Measurements from ENCODE around the gene HS2ST1. TPM values are rescaled to one million over a fixed set of nuclear protein-coding genes. Genes with fewer than 3 reads are reported as not detected.

HS2ST1 gene
- total RNA-seq, 1 donor from 2014 or later, result 12.6 TPM

GRCh38 chr1:87127581-87127980, 213.1 kb downstream of the HS2ST1 start:
- H3K27ac ChIP-seq (replicated peaks), result no peak overlapping the region
- H3K27me3 ChIP-seq (ENCODE audit: low read depth), result peaks cover 5% of the 10 kb centered on the region
- no peak overlapping the region for H3K4me3 ChIP-seq

DNA sequence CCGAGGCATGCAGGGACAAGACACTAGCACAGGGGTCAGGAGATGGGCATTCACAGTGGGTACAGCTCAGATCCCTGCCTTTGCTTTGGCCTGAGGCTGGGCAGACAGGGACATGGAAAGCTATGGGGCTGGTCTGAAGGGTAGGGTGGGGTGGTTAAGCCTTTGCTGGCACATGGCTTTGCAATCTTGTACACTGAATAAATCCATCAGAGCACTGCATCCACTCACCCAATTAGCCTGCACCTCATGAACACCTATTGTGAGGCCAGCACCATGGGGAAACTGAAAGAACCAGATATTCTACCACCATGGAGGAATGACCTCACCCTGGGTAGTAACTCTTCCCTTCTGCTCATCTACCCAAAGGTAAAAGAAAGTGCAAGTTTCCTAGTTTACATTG, 214.6 kb downstream of the HS2ST1 start:
- Histone ChIP-seq H3K9me3 (replicated peaks) (no peaks in the 10 kb centered on the region), H3K4me3 (no peak overlapping the region), H3K4me1 (peaks cover 18% of the 10 kb centered on the region), H3K36me3 (no peaks in the 10 kb centered on the region), H3K27me3 (ENCODE audit: low read depth) (peaks cover 5% of the 10 kb centered on the region), H3K27ac (replicated peaks) (peak overlapping the region; percentile 72)
- DNase-seq, result no peak
- TF ChIP-seq, protein P1, sequence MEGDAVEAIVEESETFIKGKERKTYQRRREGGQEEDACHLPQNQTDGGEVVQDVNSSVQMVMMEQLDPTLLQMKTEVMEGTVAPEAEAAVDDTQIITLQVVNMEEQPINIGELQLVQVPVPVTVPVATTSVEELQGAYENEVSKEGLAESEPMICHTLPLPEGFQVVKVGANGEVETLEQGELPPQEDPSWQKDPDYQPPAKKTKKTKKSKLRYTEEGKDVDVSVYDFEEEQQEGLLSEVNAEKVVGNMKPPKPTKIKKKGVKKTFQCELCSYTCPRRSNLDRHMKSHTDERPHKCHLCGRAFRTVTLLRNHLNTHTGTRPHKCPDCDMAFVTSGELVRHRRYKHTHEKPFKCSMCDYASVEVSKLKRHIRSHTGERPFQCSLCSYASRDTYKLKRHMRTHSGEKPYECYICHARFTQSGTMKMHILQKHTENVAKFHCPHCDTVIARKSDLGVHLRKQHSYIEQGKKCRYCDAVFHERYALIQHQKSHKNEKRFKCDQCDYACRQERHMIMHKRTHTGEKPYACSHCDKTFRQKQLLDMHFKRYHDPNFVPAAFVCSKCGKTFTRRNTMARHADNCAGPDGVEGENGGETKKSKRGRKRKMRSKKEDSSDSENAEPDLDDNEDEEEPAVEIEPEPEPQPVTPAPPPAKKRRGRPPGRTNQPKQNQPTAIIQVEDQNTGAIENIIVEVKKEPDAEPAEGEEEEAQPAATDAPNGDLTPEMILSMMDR (IDR thresholded peaks at IDR 0.05; ENCODE audit: borderline replicate concordance), result no peak
- intact Hi-C loops (cut with micrococcal nuclease), result no loop called here

More at GRCh38 chr1:87127581-87127980, 213.1 kb downstream of the HS2ST1 start:
- intact Hi-C loops (cut with micrococcal nuclease), result no loop called here
- H3K36me3 ChIP-seq, result no peaks in the 10 kb centered on the region
- H3K4me1 ChIP-seq, result peaks cover 13% of the 10 kb centered on the region
- DNase-seq, result no peak
- no peaks in the 10 kb centered on the region for H3K9me3 ChIP-seq (replicated peaks)
- TF ChIP-seq, protein P1 (IDR thresholded peaks at IDR 0.05; ENCODE audit: borderline replicate concordance), result no peak

DNA sequence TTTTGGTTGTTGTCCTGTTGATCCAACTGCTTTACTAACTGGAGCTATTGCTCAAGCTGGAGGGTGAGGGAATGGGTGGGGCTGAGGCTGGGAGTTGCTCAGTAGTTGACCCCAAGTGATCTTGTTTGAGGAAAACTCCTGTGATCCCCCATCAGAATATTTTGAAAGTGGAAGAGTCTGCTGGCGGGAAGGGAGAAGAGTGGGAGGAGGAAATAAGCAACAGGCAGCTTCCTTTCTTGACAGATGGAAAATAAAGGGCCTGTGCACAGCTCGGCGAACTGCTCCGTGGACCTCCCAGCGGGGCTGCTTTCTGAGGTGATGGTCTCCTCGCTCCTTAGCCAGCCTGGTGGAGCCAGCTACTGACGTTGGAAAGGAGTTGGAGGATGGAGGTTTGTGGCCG, 215.2 kb downstream of the HS2ST1 start:
- H3K36me3 ChIP-seq, result no peaks in the 10 kb centered on the region
- intact Hi-C loops (cut with micrococcal nuclease), result no loop called here
- peaks cover 24% of the 10 kb centered on the region for H3K4me1 ChIP-seq
- H3K9me3 ChIP-seq (replicated peaks), result no peaks in the 10 kb centered on the region
- TF ChIP-seq, protein P1 (IDR thresholded peaks at IDR 0.05; ENCODE audit: borderline replicate concordance), result no peak
- peaks cover 5% of the 10 kb centered on the region for H3K27me3 ChIP-seq (ENCODE audit: low read depth)
- H3K4me3 ChIP-seq, result peak overlapping the region; percentile 51
- H3K27ac ChIP-seq (replicated peaks), result peak overlapping the region; percentile 72
- DNase-seq, result peak; percentile 54

GRCh38 chr1:87130438-87130837, 216.0 kb downstream of the HS2ST1 start:
- Histone ChIP-seq H3K36me3 (no peaks in the 10 kb centered on the region), H3K9me3 (replicated peaks) (no peaks in the 10 kb centered on the region), H3K4me3 (peak overlapping the region; percentile 51), H3K4me1 (peaks cover 31% of the 10 kb centered on the region), H3K27ac (replicated peaks) (peak overlapping the region; percentile 72), H3K27me3 (ENCODE audit: low read depth) (peaks cover 5% of the 10 kb centered on the region)
- DNase-seq, result no peak
- intact Hi-C loops (cut with micrococcal nuclease), result no loop called here
- TF ChIP-seq, protein P1 (IDR thresholded peaks at IDR 0.05; ENCODE audit: borderline replicate concordance), result no peak

DNA sequence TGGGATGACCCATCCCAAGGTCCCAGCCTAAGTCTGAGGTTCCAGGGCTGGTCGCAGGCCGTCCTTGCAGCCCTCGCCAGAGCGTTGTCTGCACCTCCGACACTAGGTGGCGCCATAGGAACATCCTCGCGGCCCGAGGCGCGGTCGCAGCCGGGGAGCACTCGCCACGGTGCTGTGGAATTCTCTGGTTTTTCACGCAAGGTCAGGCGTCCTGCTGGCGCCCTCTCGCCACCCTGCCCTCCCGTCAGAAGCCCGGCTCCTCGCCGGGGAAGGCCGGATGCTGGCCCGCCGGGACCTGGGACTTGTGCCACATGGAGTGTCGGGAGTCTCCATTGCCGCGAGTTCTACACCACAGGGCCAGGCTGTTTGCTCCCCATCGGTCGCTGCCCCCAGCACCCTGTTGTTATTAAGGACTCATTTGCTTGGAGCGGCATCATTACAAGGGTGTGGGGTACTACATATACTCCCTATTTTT, 217.4 kb downstream of the HS2ST1 start:
- TF ChIP-seq, protein P1 (IDR thresholded peaks at IDR 0.05; ENCODE audit: borderline replicate concordance), result peak; percentile 97
- peaks cover 5% of the 10 kb centered on the region for H3K27me3 ChIP-seq (ENCODE audit: low read depth)
- H3K9me3 ChIP-seq (replicated peaks), result no peaks in the 10 kb centered on the region
- H3K4me3 ChIP-seq, result peak overlapping the region; percentile 65
- peaks cover 42% of the 10 kb centered on the region for H3K4me1 ChIP-seq
- no peaks in the 10 kb centered on the region for H3K36me3 ChIP-seq
- intact Hi-C loops (cut with micrococcal nuclease), result no loop called here
- DNase-seq, result peak; percentile 77
- peak overlapping the region; percentile 72 for H3K27ac ChIP-seq (replicated peaks)
